Prostate gland (tissue), 2 donors: Measurements from ENCODE around the gene TGFBRAP1. TPM values are rescaled to one million over a fixed set of nuclear protein-coding genes. Genes with fewer than 3 reads are reported as not detected.

Experiments used
- DNase-seq: peaks from one replicate; pipeline ENCODE4 v3.0.0-alpha.2; 2019; ENCODE audit warnings: low spot score
- H3K27ac ChIP-seq, 2 donors: fragments of 200-600 bp; sonication (generic); 2 replicates each; pipeline ENCODE4 v1.5.1; 2017 to 2019
- H3K27me3 ChIP-seq: fragments of 200-600 bp; sonication (generic); replicated peaks from 2 replicates; pipeline ENCODE4 v1.5.1; 2019; ENCODE audit not compliant: insufficient read depth
- H3K36me3 ChIP-seq, 2 donors: fragments of 200-600 bp; sonication (generic); 1 replicate in 1 of 2; 2 replicates in 1 of 2; pipeline versions ENCODE4 v1.5.1 to v1.8.1; 2017 to 2019
- H3K4me1 ChIP-seq: fragments of 200-600 bp; sonication (generic); replicated peaks from 2 replicates; pipeline ENCODE4 v1.5.1; 2019
- H3K4me3 ChIP-seq, 2 donors: fragments of 200-600 bp; sonication (generic); 2 replicates each; pipeline ENCODE4 v1.5.1; 2017 to 2019
- H3K9me3 ChIP-seq: fragments of 200-600 bp; sonication (generic); 2 replicates; pipeline ENCODE4 v1.5.1; 2017
- CTCF ChIP-seq, 4 experiments: fragments of 200-600 bp in 2 of 4; fragments of 450-650 bp in 2 of 4; sonication (generic) in 2 of 4; IDR thresholded peaks; 1 replicate in 3 of 4; 2 replicates in 1 of 4; pipeline ENCODE4 v1.5.1; 2016 to 2019; ENCODE audit warnings: antibody characterized with exemption in 4 of 4, mild to moderate bottlenecking in 2 of 4, moderate library complexity in 2 of 4
- POLR2A ChIP-seq: fragments of 450-650 bp; IDR thresholded peaks from one replicate; pipeline ENCODE4 v1.6.1; 2016; ENCODE audit warnings: antibody characterized with exemption, mild to moderate bottlenecking
- POLR2AphosphoS5 ChIP-seq: sonication (generic); formaldehyde crosslinking; IDR thresholded peaks from one replicate; pipeline ENCODE4 v1.6.1; 2017; ENCODE audit warnings: antibody characterized with exemption
- WGBS: methylation state at CpG from one replicate; pipeline ENCODE4 v1.1.5; 2018; 5-methylcytosine and 5-hydroxymethylcytosine counted together
- intact Hi-C: fragments of 100-400 bp; cut with DNase I; formaldehyde crosslinking; loops from one replicate; pipeline ENCODE4 v1.14.2; 2022
- total RNA-seq, 2 donors: library from RNA; depleted of rRNA; stranded (reverse); fragments of >200 nt; gene quantifications; one replicate each; pipeline ENCODE4 v1.1.0, GENCODE V29; 2016

TGFBRAP1 gene
- total RNA-seq, 2 donors from 2014 or later: 29.9 to 30.0 TPM

- Histone ChIP-seq H3K4me3 (no peak overlapping the region), H3K27me3 (no peaks in the 10 kb centered on the region), H3K9me3 (no peaks in the 10 kb centered on the region), H3K27ac (no peak overlapping the region), H3K4me1 (no peaks in the 10 kb centered on the region), H3K36me3 (no peaks in the 10 kb centered on the region)
- intact Hi-C loops: no loop called here
- WGBS: 69% methylated on average over 3 of the region's 3 CpGs
- no peak for DNase-seq
- TF ChIP-seq POLR2AphosphoS5 (no peak), CTCF (IDR thresholded peaks at IDR 0.05) (no peak), POLR2A (no peak)
Observed at GRCh38 chr2:105220604-105221003, 108.9 kb downstream of the TGFBRAP1 start.

GRCh38 chr2:105215586-105216192 is 113.8 kb downstream of the TGFBRAP1 start:
- no peaks in the 10 kb centered on the region for H3K9me3 ChIP-seq
- intact Hi-C loops: no loop called here
- WGBS: 71% methylated on average over 5 of the region's 5 CpGs
- DNase-seq: no peak
- no peak overlapping the region for H3K4me3 ChIP-seq
- no peaks in the 10 kb centered on the region for H3K36me3 ChIP-seq
- H3K4me1 ChIP-seq: no peaks in the 10 kb centered on the region
- no peaks in the 10 kb centered on the region for H3K27me3 ChIP-seq
- H3K27ac ChIP-seq: no peak overlapping the region
- TF ChIP-seq POLR2A (no peak), CTCF (IDR thresholded peaks at IDR 0.05) (no peak), POLR2AphosphoS5 (no peak)

Other genes starting within 250 kb of the TGFBRAP1 start
- gene GPR45, start 88.0 kb downstream of the TGFBRAP1 start, total RNA-seq: not detected
- 10 to 100 TPM; 13.1 to 26.2 TPM for gene C2orf49, start 7.8 kb upstream of the TGFBRAP1 start, total RNA-seq
- gene FHL2, start 69.3 kb upstream of the TGFBRAP1 start, total RNA-seq: 100 to 1,000 TPM; 132 to 250 TPM